Fibroblast of the aortic adventitia (primary cell): ENCODE data around the gene VAV2. TPM values are rescaled to one million over a fixed set of nuclear protein-coding genes. Genes with fewer than 3 reads are reported as not detected.

Experiments
- DNase-seq: peaks from one replicate; pipeline ENCODE4 v3.0.0-alpha.2; 2010; ENCODE audit warnings: low read depth
- H3K4me3 ChIP-seq: 2 replicates; pipeline ENCODE4 v1.5.1; 2011; ENCODE audit warnings: low read depth, mild to moderate bottlenecking, control low read depth, low read length, moderate library complexity
- CTCF ChIP-seq: IDR thresholded peaks from 2 replicates; pipeline ENCODE4 v1.5.1; 2011; ENCODE audit warnings: mild to moderate bottlenecking, low read length, control low read depth, inconsistent platforms; ENCODE audit not compliant: insufficient read depth
- total RNA-seq: library from RNA; depleted of rRNA; stranded (reverse); fragments of >200 nt; gene quantifications from 2 replicates; pipeline ENCODE4 v1.2.3, GENCODE V29; 2012; ENCODE audit warnings: low replicate concordance

The VAV2 gene
- total RNA-seq, 1 donor, result 10.9 TPM

GRCh38 chr9:133795049-133795448 lies 197.1 kb downstream of the VAV2 start:
- DNase-seq, result no peak
- TF ChIP-seq CTCF, result no peak
- no peak overlapping the region for H3K4me3 ChIP-seq

DNA sequence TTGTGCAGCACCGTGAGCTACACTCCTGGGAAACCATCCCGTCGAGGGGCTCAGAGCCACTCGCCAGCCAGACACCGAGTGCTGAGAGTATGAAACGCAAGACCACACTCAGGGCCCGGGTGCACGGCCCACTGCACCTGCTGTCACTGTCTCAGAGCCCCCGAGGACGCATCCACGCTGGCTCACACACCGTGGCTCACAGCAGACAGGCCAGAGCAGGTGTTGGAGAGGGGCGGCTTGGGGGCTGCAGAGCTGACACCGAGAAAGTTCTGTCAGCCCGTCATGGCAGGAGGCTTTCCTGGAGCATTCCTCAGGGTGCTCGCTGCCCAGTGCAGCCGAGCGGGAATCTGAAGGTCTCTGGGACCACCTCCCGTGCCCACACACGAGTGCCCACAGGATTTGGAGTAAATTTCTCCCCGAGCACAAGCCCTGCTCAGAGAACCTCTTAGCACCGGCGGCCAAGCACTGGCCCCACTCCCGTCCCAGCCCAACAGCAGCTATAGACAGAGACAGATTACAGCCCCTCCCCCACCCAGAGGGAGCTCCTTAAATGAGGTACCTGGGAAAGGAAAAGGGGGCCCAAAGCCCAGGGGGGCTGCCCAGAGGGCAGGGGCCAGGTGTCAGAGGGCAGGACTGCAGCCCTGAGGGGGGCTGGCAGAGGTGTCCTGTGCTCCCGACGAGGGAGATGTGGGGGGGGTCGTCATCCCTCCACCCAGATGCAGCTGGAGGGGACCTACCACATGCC lies 197.9 kb downstream of the VAV2 start:
- TF ChIP-seq CTCF, result no peak
- H3K4me3 ChIP-seq, result no peak overlapping the region
- DNase-seq, result no peak

DNA sequence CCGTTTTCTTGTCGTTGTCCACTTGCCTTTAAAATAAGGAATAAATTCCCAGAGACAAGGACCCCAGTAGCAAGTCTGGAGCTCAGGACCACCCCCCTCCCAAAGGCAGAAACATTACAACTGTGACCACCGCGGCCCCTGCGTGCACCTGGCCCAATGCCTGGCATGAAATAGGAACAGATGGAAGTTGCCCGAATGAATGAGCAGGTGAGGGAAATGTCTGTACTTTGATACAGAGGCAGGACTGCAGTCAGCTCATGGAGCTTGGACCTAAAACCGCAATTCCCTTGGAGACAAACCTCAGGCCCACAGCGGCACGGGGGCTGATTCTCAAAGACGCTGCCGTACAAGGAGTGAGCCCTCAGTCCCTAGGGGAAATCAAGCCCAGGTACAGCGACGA lies 198.7 kb downstream of the VAV2 start:
- DNase-seq, result no peak
- no peak overlapping the region for H3K4me3 ChIP-seq
- no peak for TF ChIP-seq CTCF

GRCh38 chr9:133792721-133793470 lies 199.2 kb downstream of the VAV2 start:
- no peak overlapping the region for H3K4me3 ChIP-seq
- peak; percentile 94 for TF ChIP-seq CTCF
- peak; percentile 77 for DNase-seq

DNA sequence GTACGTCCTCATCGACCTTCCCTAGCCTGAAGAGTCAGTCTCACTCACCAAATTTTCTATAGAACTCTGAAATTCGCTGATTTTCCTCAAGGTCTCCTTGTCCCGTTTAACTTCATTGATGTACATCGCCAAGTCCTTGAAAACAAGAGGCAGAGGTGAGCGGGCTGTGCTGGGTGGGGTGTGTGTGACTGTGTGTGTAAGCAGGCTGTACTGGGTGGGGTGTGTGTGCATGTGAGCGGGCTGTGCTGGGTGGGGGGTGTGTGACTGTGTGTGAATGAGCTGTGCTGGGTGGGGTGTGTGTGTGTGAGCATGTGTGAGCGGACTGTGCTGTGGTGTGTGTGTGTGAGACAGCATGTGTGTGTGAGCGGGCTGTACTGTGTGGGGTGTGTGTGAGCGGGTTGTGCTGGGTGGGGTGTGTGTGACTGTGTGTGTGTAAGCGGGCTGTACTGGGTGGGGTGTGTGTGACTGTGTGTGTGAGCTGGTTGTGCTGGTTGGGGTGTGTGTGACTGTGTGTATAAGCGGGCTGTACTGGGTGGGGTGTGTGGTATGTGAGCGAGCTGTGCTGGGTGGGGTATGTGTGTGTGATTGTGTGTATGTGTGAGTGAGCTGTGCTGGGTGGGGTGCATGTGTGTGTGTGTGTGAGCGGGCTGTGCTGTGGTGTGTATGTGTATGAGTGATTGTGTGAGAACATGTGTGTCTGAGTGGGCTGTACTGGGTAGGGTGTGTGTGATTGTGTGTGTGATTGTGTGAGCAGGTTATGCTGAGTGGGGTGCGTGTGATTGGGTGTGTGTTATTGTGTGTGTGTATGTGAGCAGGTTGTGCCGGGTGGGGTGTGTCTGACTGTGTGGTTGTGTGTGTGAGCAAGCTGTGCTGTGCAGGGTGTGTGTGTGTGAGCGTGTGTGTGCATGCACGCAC lies 200.1 kb downstream of the VAV2 start:
- H3K4me3 ChIP-seq, result no peak overlapping the region
- DNase-seq, result no peak
- no peak for TF ChIP-seq CTCF

- DNase-seq, result no peak
- no peak for TF ChIP-seq CTCF
- no peak overlapping the region for H3K4me3 ChIP-seq
These were observed 201.1 kb downstream of the VAV2 start for GRCh38 chr9:133791069-133791468.
